Esophagus squamous epithelium (tissue), 4 donors: Measurements from ENCODE around the gene NAA16.

Source experiments
- POLR2A ChIP-seq, 4 donors: fragments of 450-650 bp; IDR thresholded peaks; one replicate each; pipeline ENCODE4 v1.6.1; 2017; ENCODE audit warnings: antibody characterized with exemption in 4 of 4, mild to moderate bottlenecking in 4 of 4, moderate library complexity in 3 of 4
- TF ChIP-seq, protein P1 (sequence below), 6 experiments: fragments of 450-650 bp in 4 of 6; fragments of 200-600 bp in 2 of 6; sonication (generic) in 2 of 6; IDR thresholded peaks; one replicate each; pipeline ENCODE4 v1.5.1; 2016 to 2019; ENCODE audit warnings: antibody characterized with exemption in 6 of 6, mild to moderate bottlenecking in 4 of 6, moderate library complexity in 4 of 6

DNA sequence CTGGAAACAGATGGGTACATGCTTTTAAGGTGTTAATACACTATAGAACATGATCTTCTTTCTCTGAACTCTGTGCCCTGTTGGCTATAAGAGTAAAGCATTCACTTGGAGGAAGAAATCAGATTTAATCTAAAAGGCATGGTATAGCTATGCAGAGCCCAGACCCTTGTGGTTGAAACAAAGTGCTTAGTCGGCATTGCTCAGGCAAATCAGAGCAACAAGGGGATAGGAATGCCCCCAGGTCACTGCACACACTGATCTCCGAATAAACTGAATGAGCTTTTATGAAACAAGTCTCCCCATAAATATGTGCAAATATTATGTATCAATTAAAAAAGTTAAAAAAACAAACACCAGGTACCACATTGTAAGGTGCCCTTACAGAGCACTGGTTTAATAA is 94.3 kb downstream of the NAA16 start:
- TF ChIP-seq POLR2A (IDR thresholded peaks at IDR 0.05) = no peak
- TF ChIP-seq, protein P1, sequence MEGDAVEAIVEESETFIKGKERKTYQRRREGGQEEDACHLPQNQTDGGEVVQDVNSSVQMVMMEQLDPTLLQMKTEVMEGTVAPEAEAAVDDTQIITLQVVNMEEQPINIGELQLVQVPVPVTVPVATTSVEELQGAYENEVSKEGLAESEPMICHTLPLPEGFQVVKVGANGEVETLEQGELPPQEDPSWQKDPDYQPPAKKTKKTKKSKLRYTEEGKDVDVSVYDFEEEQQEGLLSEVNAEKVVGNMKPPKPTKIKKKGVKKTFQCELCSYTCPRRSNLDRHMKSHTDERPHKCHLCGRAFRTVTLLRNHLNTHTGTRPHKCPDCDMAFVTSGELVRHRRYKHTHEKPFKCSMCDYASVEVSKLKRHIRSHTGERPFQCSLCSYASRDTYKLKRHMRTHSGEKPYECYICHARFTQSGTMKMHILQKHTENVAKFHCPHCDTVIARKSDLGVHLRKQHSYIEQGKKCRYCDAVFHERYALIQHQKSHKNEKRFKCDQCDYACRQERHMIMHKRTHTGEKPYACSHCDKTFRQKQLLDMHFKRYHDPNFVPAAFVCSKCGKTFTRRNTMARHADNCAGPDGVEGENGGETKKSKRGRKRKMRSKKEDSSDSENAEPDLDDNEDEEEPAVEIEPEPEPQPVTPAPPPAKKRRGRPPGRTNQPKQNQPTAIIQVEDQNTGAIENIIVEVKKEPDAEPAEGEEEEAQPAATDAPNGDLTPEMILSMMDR (IDR thresholded peaks at IDR 0.05) = no peak
